Endothelial cell of hepatic sinusoid (primary cell): Measurements from ENCODE around the gene ARID5B.

Experiments used
- in situ Hi-C: cut with HindIII; loops from 2 replicates; pipeline ENCODE4 v1.10.0; 2017; ENCODE audit warnings: low sequenced_read_pairs

ARID5B gene

DNA sequence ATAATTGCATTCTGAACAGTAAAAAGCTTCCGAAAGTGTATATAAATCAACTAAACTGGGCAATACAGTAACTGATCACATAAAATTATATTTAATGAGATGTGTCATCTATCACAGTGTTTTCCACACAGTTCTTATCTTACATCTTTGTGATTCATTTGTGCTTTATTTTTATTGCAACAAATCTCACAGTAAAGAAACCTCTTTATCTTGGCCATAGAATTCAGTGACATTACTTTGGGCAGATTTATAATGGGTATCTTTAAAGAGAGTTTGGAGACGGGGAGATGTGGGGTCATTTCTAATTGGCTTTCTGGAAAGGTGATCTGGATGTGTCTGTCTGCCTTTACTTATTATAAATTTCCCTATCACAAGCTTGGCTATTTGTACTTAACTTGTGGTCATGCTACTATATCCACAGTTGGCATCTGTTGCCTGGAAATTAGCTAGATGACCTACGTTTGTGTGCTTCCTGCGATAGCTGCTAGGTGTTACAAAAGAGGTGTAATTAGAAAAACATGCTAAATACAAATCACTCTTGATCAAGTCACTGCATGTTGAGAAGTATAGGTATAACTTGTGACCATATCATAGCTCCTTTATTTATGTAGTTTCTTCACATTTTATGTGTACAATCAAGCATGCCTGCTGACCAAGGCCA lies 123.8 kb downstream of the ARID5B start:
- in situ Hi-C loops: loop anchor here (25.0 kb wide), 1 partner anchor 412 kb away; no protein-coding TSS in a partner anchor

- in situ Hi-C loops: loop anchor here (25.0 kb wide), 1 partner anchor 411 kb away; no protein-coding TSS in a partner anchor
Observed at GRCh38 chr10:62025901-62026879, 124.7 kb downstream of the ARID5B start.

DNA sequence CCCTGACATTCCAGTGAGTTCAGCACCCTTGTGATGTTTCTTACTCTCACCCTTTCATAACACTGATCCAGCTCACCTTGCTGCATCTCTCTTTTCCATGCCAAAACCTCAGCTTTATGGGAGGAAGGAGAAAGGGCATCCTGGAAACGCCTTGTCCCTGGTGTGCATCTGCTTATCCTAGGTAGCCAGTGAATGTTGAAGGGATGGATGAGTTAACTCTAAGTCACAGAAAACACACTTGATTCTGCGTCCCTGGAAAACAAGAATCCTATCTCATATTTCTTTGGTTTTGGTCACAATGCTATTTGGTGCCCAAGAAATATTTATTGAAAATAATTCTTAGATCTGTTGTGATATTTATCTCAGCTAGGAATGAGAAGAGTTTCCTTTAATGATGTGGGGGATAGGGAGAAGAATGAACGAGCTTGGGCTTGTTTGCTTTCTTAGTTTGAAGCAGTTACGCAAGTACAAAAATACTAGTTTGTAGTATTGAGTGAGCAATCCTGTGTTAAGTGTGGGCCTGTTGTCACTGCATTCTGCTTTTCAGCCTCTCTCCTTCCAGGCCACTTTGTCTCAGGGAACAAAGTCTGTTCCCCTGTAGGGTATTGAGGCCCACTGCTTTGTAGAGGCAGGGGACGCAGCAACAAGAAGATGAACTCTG lies 126.5 kb downstream of the ARID5B start:
- in situ Hi-C loops: loop anchor here (25.0 kb wide), 1 partner anchor 409 kb away; no protein-coding TSS in a partner anchor

DNA sequence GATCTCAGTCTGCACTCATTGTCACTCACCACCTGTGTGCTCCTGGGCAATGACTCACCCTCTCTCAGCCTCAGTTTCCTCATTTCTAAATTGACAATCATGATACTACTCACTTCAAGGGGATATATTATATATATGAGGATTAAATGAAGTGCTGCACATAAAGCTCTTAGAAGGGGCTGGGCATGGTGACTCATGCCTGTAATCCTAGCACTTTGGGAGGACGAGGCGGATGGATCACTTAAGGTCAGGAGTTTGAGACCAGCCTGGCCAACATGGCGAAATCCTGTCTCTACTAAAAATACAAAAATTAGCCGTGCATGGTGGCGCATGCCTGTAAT lies 127.0 kb downstream of the ARID5B start:
- in situ Hi-C loops: loop anchor here (25.0 kb wide), 1 partner anchor 409 kb away; no protein-coding TSS in a partner anchor

DNA sequence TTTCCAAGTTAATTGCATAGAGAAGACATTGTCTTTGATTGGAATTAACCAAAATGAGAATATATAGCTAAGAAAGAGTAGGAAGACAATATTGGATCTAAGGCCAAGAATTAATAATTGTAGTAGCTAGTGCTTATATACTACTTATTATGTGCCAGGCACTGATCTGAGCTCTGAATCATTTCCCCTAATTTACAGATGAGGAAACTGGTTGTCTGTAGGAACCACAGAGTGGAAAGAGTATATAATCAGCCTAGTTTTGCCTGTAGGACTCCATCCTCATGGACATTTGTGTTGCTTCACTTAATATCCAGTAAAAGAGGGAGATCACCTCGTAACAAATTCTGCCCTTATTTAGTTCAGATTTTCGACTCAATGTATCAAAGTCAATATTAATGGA lies 127.9 kb downstream of the ARID5B start:
- in situ Hi-C loops: loop anchor here (25.0 kb wide), 1 partner anchor 408 kb away; no protein-coding TSS in a partner anchor

DNA sequence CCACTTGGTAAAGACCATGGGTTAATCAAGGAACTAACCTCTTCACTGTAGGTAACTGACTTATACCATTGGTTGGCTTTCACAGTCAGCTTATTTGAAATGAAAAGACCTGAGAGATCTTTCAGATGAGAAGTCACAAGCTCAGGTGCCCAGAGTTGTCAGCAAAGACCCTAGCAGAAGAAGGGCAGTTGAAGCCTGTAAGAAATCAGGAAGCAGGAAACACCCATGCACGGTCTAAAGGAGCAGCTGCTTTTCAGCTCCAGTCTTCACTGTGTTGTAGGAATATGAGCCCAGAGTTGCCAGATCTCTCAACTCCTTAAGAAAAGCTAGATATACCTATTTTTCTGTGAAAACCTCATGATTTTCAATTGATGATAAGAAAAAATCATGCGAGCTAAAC lies 130.0 kb downstream of the ARID5B start:
- in situ Hi-C loops: loop anchor here (25.0 kb wide), 1 partner anchor 406 kb away; no protein-coding TSS in a partner anchor

DNA sequence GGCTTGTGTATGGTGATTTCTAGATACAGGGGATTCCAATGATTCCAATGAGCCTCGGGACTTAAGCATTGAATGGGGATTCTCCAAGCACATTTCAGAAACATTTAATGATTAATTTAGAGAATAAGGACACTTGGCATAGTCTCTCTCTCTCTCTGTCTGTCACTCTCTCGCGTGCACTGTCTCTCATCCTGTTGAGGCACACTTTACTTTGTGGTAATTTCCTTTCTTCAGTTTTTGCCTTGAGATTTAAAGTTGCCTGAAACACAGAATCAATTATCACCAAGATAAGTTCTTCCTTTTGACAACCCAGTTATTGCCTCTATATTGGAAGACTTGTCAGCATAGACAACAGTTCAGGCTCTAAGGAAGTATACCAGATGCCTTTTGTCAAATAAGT lies 131.6 kb downstream of the ARID5B start:
- in situ Hi-C loops: loop anchor here (25.0 kb wide), 1 partner anchor 404 kb away; no protein-coding TSS in a partner anchor

DNA sequence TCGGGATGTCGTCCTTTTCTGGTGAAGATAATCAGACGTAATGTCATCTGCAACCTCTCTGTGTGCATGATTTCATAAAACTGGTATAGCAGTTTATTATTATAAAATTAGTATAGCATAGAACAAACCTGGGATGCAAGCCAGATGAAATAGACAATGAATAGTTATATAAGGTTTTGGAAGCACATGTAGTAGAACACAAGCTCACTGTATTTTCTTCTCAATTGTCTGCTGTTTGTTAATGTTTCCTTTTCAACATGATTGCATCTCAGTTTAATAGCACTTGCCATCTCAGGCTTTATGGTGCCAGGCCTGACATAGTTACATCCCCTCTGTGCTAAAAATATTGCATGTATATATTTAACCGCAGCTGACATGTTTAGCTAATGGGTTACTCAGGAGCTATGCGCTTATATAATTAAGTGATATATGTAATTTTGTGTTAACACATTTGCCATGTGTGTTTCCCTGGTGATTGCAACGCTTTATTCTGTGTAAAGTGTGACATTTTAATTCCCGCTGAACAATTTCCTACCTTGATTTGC lies 132.7 kb downstream of the ARID5B start:
- in situ Hi-C loops: loop anchor here (25.0 kb wide), 1 partner anchor 403 kb away; no protein-coding TSS in a partner anchor

DNA sequence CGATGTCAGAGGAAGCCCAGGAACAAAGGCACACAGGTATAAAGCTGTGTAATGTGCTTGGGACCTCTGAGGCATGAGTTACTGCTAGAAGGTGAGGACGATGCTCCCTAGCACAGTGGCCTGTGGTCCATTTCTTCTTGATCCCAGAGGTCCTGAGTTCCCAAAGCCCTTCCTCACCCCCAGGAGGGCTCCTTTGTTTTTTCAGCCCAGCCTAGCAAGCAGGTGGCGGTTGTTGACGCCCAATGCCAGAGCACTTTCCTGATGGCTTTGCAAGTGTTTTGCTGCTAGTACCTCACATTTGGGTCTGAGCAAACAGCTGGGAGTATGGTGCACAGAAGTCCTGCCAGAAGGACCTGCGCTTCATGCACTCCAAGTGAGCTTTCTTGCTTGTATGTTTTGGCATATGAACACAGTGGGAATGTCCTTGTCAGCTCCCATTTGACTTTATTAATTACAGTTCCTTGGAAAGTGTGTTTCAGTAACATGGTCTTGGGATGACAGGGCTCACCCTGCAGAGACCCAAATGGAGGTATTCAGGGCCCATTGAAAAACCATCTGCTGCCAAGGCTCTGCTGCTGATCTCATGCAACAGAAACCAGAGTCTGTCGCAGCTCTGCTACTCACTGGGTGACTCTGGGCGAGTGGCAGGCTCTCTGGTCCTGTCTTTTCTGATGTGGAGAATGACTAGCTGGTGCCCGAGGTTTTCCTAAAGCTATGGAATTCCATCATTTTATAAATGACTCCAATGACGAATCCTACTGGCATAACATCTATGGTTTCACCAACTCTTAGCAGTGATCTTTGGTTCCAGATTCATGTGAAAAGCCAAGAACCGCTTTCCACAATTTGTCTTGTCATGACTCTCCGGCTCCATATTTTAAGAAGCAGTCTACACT lies 134.9 kb downstream of the ARID5B start:
- in situ Hi-C loops: loop anchor here (25.0 kb wide), 1 partner anchor 401 kb away; no protein-coding TSS in a partner anchor

GRCh38 chr10:62037166-62037831 lies 135.8 kb downstream of the ARID5B start:
- in situ Hi-C loops: loop anchor here (25.0 kb wide), 1 partner anchor 400 kb away; no protein-coding TSS in a partner anchor

DNA sequence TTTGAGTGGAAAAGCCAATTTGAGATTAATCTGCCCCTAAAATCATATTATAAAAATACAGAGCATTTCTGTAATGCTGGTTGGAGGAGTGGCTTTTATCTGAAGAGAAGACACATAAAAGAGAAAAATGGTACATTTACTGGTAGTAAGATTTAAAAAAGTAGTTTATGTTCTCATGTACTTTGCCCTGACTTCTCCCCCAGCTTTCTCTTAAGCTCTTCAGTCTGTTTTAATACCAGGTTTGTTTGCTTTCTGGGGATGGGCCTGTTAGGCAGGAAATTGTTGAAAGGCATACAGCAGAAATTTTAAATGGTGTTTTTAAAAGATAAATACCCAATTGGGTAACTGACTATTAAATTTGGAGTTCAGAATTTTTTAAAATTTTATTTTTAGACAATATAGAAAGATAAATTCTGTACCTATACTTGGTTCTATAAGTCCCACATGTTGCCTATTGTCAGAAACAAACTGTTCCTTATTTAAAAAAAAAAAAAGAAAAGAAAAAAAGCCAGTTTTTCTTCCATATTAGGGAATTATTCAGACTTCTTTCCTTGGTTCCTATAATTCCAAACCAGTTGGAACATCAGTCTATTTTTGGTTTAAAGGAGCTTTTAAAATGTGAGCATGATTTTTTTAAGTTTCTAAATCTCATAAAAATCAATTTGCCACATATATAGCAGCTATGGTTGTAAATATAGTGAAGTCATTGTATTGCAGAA lies 136.6 kb downstream of the ARID5B start:
- in situ Hi-C loops: loop anchor here (25.0 kb wide), 1 partner anchor 399 kb away; no protein-coding TSS in a partner anchor

- in situ Hi-C loops: loop anchor here (25.0 kb wide), 1 partner anchor 399 kb away; no protein-coding TSS in a partner anchor
Observed at GRCh38 chr10:62038609-62039190, 137.2 kb downstream of the ARID5B start.

GRCh38 chr10:62039954-62040353 lies 138.5 kb downstream of the ARID5B start:
- in situ Hi-C loops: loop anchor here (25.0 kb wide), 1 partner anchor 397 kb away; no protein-coding TSS in a partner anchor

DNA sequence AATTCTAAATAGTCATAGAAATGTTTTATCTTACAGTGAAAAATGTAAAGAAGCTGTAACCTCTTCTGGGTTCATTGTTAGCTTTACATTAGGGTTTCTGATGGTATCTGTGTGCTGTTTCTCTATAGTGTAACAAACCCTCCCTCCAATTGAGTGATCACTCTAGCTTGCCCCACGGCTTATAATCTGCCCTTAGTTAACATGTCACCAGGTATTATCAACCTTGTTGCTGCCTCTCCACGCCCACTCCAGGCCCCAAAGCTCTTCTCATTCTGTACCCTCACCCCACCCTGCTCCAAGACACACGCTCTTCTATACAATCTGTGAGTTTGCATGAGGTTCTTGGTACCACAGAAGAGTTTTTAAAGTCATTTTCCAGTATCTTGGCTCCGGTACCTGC lies 139.4 kb downstream of the ARID5B start:
- in situ Hi-C loops: loop anchor here (25.0 kb wide), 1 partner anchor 396 kb away; no protein-coding TSS in a partner anchor

GRCh38 chr10:62043421-62044021 lies 142.0 kb downstream of the ARID5B start:
- in situ Hi-C loops: loop anchor here (25.0 kb wide), 1 partner anchor 394 kb away; no protein-coding TSS in a partner anchor

GRCh38 chr10:62044566-62044965 lies 143.1 kb downstream of the ARID5B start:
- in situ Hi-C loops: loop anchor here (25.0 kb wide), 1 partner anchor 393 kb away; no protein-coding TSS in a partner anchor
